Tibial artery (tissue), 4 donors: ENCODE data around the gene PTPRN2.

Experiments
- DNase-seq, 2 donors: peaks; one replicate each; pipeline ENCODE4 v3.0.0-alpha.2; 2019
- H3K27ac ChIP-seq, 2 donors: fragments of 200-600 bp; sonication (generic) in 1 of 2; 1 replicate in 1 of 2; 2 replicates in 1 of 2; pipeline ENCODE4 v1.5.1; 2018 to 2019; ENCODE audit warnings: mild to moderate bottlenecking in 1 of 2
- H3K27me3 ChIP-seq, 2 donors: fragments of 200-600 bp; sonication (generic) in 1 of 2; one replicate each; pipeline versions ENCODE4 v1.5.1 to v1.6.0; 2016 to 2019
- H3K36me3 ChIP-seq, 3 donors: fragments of 200-600 bp; sonication (generic) in 2 of 3; one replicate each; pipeline ENCODE4 v1.5.1; 2016 to 2019; ENCODE audit warnings: mild to moderate bottlenecking in 2 of 3
- H3K4me1 ChIP-seq, 4 donors: fragments of 200-600 bp; sonication (generic) in 2 of 4; 1 replicate in 3 of 4; 2 replicates in 1 of 4; pipeline ENCODE4 v1.5.1; 2016 to 2019
- H3K4me3 ChIP-seq, 2 donors: fragments of 200-600 bp; sonication (generic) in 1 of 2; 1 replicate in 1 of 2; 2 replicates in 1 of 2; pipeline ENCODE4 v1.5.1; 2018 to 2019; ENCODE audit warnings: mild to moderate bottlenecking in 2 of 2
- H3K9me3 ChIP-seq, 3 donors: fragments of 200-600 bp; sonication (generic) in 1 of 3; one replicate each; pipeline ENCODE4 v1.5.1; 2016 to 2019
- CTCF ChIP-seq, 2 experiments: fragments of 200-600 bp in 1 of 2; fragments of 450-650 bp in 1 of 2; IDR thresholded peaks; one replicate each; pipeline ENCODE4 v1.5.1; 2017 to 2019; ENCODE audit warnings: antibody characterized with exemption in 2 of 2, mild to moderate bottlenecking in 1 of 2, moderate library complexity in 1 of 2
- intact Hi-C: fragments of 100-400 bp; cut with DNase I; formaldehyde crosslinking; loops from one replicate; pipeline ENCODE4 v1.15.0; 2023; ENCODE audit warnings: low total_unique reads

PTPRN2 gene

GRCh38 chr7:157555944-157556641 is 1031.5 kb downstream of the PTPRN2 start:
- peak in 1 of 2 donors; percentile 51 for DNase-seq
- H3K9me3 ChIP-seq: no peaks in the 10 kb centered on the region
- TF ChIP-seq CTCF (IDR thresholded peaks at IDR 0.05): no peak
- no peak overlapping the region for H3K4me3 ChIP-seq
- intact Hi-C loops: no loop called here
- H3K4me1 ChIP-seq: no peaks in the 10 kb centered on the region
- H3K27ac ChIP-seq: no peak overlapping the region
- H3K36me3 ChIP-seq: no peaks in the 10 kb centered on the region
- H3K27me3 ChIP-seq: peaks cover 0 to 3% of the 10 kb centered on the region in 2 donors

- intact Hi-C loops: no loop called here
- no peak for TF ChIP-seq CTCF (IDR thresholded peaks at IDR 0.05)
- H3K4me3 ChIP-seq: no peak overlapping the region
- H3K9me3 ChIP-seq: no peaks in the 10 kb centered on the region
- no peaks in the 10 kb centered on the region for H3K36me3 ChIP-seq
- H3K27ac ChIP-seq: no peak overlapping the region
- DNase-seq: peak in 1 of 2 donors; percentile 46
- H3K27me3 ChIP-seq: peaks cover 0 to 7% of the 10 kb centered on the region in 2 donors
- H3K4me1 ChIP-seq: no peaks in the 10 kb centered on the region
Measured at GRCh38 chr7:157555313-157555712, 1032.3 kb downstream of the PTPRN2 start.

GRCh38 chr7:157554393-157555238 is 1033.0 kb downstream of the PTPRN2 start:
- no peak for TF ChIP-seq CTCF (IDR thresholded peaks at IDR 0.05)
- no peaks in the 10 kb centered on the region for H3K36me3 ChIP-seq
- H3K27me3 ChIP-seq: peaks cover 0 to 12% of the 10 kb centered on the region in 2 donors
- H3K4me3 ChIP-seq: no peak overlapping the region
- peak in 1 of 2 donors; percentile 57 for DNase-seq
- no peaks in the 10 kb centered on the region for H3K4me1 ChIP-seq
- no peaks in the 10 kb centered on the region for H3K9me3 ChIP-seq
- H3K27ac ChIP-seq: no peak overlapping the region
- intact Hi-C loops: no loop called here

GRCh38 chr7:157553256-157553655 is 1034.4 kb downstream of the PTPRN2 start:
- H3K36me3 ChIP-seq: no peaks in the 10 kb centered on the region
- H3K9me3 ChIP-seq: no peaks in the 10 kb centered on the region
- intact Hi-C loops: no loop called here
- no peak overlapping the region for H3K27ac ChIP-seq
- no peaks in the 10 kb centered on the region for H3K4me1 ChIP-seq
- no peak for TF ChIP-seq CTCF (IDR thresholded peaks at IDR 0.05)
- peak; percentile 11 to 38 for DNase-seq
- no peak overlapping the region for H3K4me3 ChIP-seq
- H3K27me3 ChIP-seq: peaks cover 0 to 13% of the 10 kb centered on the region in 2 donors

- peak; percentile 5 to 29 for DNase-seq
- Histone ChIP-seq H3K27ac (no peak overlapping the region), H3K4me1 (no peaks in the 10 kb centered on the region), H3K27me3 (peaks cover 0 to 13% of the 10 kb centered on the region in 2 donors), H3K36me3 (peaks cover 0 to 5% (median 0%) of the 10 kb centered on the region in 3 donors), H3K9me3 (no peaks in the 10 kb centered on the region), H3K4me3 (no peak overlapping the region)
- intact Hi-C loops: no loop called here
- no peak for TF ChIP-seq CTCF (IDR thresholded peaks at IDR 0.05)
Measured at GRCh38 chr7:157552295-157552993, 1035.2 kb downstream of the PTPRN2 start.
